ENCODE data around the gene CANT1. TPM values are rescaled to one million over a fixed set of nuclear protein-coding genes. Genes with fewer than 3 reads are reported as not detected.

Gene CANT1
- total and polyA plus RNA-seq, 2 of the 13 experiments (the other 11 are each of a cell fraction or from before 2014, with no cell fraction given), result 34.1 to 42.1 TPM

DNA sequence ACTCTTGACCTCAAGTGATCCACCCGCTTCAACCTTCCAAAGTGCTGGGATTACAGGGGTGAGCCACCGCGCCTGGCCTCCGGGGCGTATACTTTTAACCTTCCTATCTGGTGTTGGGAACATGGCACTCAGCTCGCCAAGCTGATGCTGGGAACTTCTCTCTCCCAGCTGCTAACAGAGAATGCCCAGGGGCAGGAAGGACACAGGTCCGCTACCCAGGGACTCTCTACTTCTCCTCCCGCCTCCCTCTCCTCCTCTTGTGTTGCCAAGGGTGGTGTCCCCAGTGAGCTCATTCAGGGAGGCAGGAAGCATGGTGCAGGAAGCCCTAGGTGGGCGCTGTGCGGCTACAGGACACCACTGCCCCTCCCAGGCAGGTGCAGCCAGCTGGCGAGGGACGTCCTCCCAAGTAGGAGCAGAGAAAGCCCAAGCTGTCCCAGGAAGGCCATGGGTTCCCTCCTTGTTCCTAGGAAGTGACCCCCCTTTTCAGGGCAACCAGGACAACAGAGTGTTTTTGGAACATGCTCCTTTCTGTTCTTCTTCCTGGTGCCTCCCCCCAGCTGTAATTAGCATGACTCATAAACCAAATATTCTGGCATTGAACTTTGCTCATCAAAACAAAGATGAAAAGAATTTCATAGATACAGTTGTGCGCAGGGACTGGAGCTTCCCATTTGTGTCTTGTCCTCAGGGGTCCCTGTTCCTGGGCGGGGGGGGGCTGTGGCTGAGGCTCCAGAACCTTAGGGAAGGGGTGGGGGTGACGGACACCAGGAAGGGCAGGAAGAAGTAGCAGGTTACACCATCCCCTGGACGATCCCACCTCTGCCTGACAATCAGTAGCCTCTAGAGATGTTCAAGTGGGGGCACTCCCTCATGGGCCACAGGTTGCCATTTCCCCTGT, 17.1 kb upstream of the CANT1 start (continued):
- TF ChIP-seq, protein P1, sequence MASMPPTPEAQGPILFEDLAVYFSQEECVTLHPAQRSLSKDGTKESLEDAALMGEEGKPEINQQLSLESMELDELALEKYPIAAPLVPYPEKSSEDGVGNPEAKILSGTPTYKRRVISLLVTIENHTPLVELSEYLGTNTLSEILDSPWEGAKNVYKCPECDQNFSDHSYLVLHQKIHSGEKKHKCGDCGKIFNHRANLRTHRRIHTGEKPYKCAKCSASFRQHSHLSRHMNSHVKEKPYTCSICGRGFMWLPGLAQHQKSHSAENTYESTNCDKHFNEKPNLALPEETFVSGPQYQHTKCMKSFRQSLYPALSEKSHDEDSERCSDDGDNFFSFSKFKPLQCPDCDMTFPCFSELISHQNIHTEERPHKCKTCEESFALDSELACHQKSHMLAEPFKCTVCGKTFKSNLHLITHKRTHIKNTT (CRISPR knock-in tag; IDR thresholded peaks at IDR 0.05), result no peak
- TF ChIP-seq HNF4A (CRISPR knock-in tag; IDR thresholded peaks at IDR 0.05) (peak; percentile 92), ZNF850 (CRISPR knock-in tag; conservative IDR thresholded peaks at IDR 0.05) (no peak), ZFYVE20 (CRISPR knock-in tag; IDR thresholded peaks at IDR 0.05; ENCODE audit: borderline replicate concordance, low read depth) (no peak), PCBP2 (optimal IDR thresholded peaks at IDR 0.05; ENCODE audit: low read depth, low read length, poor library complexity, severe bottlenecking) (no peak), RBFOX2 (IDR thresholded peaks at IDR 0.05; ENCODE audit: low read depth, low read length) (peak; percentile 72), NR1H2 (CRISPR knock-in tag; IDR thresholded peaks at IDR 0.05; ENCODE audit: borderline replicate concordance, low read depth) (no peak), NFIB (CRISPR knock-in tag; IDR thresholded peaks at IDR 0.05; ENCODE audit: borderline replicate concordance) (no peak), HDAC2 (CRISPR knock-in tag; IDR thresholded peaks at IDR 0.05) (peak; percentile 79), ZNF232 (CRISPR knock-in tag; IDR thresholded peaks at IDR 0.05; ENCODE audit: borderline replicate concordance) (no peak), FLYWCH1 (CRISPR knock-in tag; IDR thresholded peaks at IDR 0.05) (no peak), ZNF430 (CRISPR knock-in tag; IDR thresholded peaks at IDR 0.05) (peak; percentile 50; the same call in 1 of the 2 replicates), ZNF33A (CRISPR knock-in tag; IDR thresholded peaks at IDR 0.05; ENCODE audit: borderline replicate concordance) (no peak), KMT2A (CRISPR knock-in tag; IDR thresholded peaks at IDR 0.05) (0 out of 2 replicates have a peak, but pooled peaks have one; percentile 23), DPF2 (CRISPR knock-in tag; IDR thresholded peaks at IDR 0.05; ENCODE audit: borderline replicate concordance, low read depth) (peak; percentile 98)
- TF ChIP-seq, protein P2, sequence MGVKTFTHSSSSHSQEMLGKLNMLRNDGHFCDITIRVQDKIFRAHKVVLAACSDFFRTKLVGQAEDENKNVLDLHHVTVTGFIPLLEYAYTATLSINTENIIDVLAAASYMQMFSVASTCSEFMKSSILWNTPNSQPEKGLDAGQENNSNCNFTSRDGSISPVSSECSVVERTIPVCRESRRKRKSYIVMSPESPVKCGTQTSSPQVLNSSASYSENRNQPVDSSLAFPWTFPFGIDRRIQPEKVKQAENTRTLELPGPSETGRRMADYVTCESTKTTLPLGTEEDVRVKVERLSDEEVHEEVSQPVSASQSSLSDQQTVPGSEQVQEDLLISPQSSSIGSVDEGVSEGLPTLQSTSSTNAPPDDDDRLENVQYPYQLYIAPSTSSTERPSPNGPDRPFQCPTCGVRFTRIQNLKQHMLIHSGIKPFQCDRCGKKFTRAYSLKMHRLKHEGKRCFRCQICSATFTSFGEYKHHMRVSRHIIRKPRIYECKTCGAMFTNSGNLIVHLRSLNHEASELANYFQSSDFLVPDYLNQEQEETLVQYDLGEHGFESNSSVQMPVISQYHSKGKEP (CRISPR knock-in tag; IDR thresholded peaks at IDR 0.05), result no peak; the same call in 1 of the 2 replicates
- TF ChIP-seq, protein P3, sequence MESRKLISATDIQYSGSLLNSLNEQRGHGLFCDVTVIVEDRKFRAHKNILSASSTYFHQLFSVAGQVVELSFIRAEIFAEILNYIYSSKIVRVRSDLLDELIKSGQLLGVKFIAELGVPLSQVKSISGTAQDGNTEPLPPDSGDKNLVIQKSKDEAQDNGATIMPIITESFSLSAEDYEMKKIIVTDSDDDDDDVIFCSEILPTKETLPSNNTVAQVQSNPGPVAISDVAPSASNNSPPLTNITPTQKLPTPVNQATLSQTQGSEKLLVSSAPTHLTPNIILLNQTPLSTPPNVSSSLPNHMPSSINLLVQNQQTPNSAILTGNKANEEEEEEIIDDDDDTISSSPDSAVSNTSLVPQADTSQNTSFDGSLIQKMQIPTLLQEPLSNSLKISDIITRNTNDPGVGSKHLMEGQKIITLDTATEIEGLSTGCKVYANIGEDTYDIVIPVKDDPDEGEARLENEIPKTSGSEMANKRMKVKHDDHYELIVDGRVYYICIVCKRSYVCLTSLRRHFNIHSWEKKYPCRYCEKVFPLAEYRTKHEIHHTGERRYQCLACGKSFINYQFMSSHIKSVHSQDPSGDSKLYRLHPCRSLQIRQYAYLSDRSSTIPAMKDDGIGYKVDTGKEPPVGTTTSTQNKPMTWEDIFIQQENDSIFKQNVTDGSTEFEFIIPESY (CRISPR knock-in tag; IDR thresholded peaks at IDR 0.05), result 0 out of 2 replicates have a peak, but pooled peaks have one; percentile 6
- TF ChIP-seq, protein P4, sequence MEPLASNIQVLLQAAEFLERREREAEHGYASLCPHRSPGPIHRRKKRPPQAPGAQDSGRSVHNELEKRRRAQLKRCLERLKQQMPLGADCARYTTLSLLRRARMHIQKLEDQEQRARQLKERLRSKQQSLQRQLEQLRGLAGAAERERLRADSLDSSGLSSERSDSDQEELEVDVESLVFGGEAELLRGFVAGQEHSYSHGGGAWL (CRISPR knock-in tag; IDR thresholded peaks at IDR 0.05), result 0 out of 2 replicates have a peak, but pooled peaks have one; percentile 34
- TF ChIP-seq, protein P5, sequence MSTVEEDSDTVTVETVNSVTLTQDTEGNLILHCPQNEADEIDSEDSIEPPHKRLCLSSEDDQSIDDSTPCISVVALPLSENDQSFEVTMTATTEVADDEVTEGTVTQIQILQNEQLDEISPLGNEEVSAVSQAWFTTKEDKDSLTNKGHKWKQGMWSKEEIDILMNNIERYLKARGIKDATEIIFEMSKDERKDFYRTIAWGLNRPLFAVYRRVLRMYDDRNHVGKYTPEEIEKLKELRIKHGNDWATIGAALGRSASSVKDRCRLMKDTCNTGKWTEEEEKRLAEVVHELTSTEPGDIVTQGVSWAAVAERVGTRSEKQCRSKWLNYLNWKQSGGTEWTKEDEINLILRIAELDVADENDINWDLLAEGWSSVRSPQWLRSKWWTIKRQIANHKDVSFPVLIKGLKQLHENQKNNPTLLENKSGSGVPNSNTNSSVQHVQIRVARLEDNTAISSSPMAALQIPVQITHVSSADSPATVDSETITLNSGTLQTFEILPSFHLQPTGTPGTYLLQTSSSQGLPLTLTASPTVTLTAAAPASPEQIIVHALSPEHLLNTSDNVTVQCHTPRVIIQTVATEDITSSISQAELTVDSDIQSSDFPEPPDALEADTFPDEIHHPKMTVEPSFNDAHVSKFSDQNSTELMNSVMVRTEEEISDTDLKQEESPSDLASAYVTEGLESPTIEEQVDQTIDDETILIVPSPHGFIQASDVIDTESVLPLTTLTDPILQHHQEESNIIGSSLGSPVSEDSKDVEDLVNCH (CRISPR knock-in tag; IDR thresholded peaks at IDR 0.05), result no peak
